ENCODE measurements around the gene ZC3H4.

Gene ZC3H4

GRCh38 chr19:47112997-47113849 lies at the start of gene ZC3H4:
Gene ZC3H4, minus strand, starts transcription at chr19:47113776. Its CDS starts 1,192 bp downstream, at chr19:47112584.
- H3K4me1 ChIP-seq (ENCODE audit: control insufficient read depth, insufficient read depth, low read length), result peaks cover 28% of the 10 kb centered on the region
- peak within 1 kb of the TSS; percentile 87 for H3K4me3 ChIP-seq (ENCODE audit: low read depth, low read length)
- H3K36me3 ChIP-seq (ENCODE audit: control insufficient read depth, insufficient read depth, low read length), result peaks cover 14% of the 10 kb centered on the region
- no peaks in the 10 kb centered on the region for H3K9me3 ChIP-seq (ENCODE audit: control insufficient read depth, insufficient read depth, low read depth, low read length)
- H3K27me3 ChIP-seq (ENCODE audit: control insufficient read depth, insufficient read depth, low read length), result no peaks in the 10 kb centered on the region
- H3K27ac ChIP-seq (ENCODE audit: low read depth, low read length), result peak within 1 kb of the TSS; percentile 100
- peak within 1 kb of the TSS; percentile 93 for H3K9ac ChIP-seq (ENCODE audit: low read length)

- Histone ChIP-seq H3K27me3 (ENCODE audit: control insufficient read depth, insufficient read depth, low read length) (no peaks in the 10 kb centered on the region), H3K9ac (ENCODE audit: low read length) (no peak overlapping the region), H3K27ac (ENCODE audit: low read depth, low read length) (no peak overlapping the region), H3K9me3 (ENCODE audit: control insufficient read depth, insufficient read depth, low read depth, low read length) (no peaks in the 10 kb centered on the region), H3K36me3 (ENCODE audit: control insufficient read depth, insufficient read depth, low read length) (peaks cover 59% of the 10 kb centered on the region), H3K4me1 (ENCODE audit: control insufficient read depth, insufficient read depth, low read length) (peaks cover 22% of the 10 kb centered on the region), H3K4me3 (ENCODE audit: low read depth, low read length) (no peak overlapping the region)
Measured at GRCh38 chr19:47161876-47162489, 48.4 kb upstream of the ZC3H4 start.

GRCh38 chr19:47158879-47159503 lies 45.4 kb upstream of the ZC3H4 start:
- H3K36me3 ChIP-seq (ENCODE audit: control insufficient read depth, insufficient read depth, low read length), result peaks cover 67% of the 10 kb centered on the region
- no peak overlapping the region for H3K4me3 ChIP-seq (ENCODE audit: low read depth, low read length)
- peak overlapping the region; percentile 76 for H3K9ac ChIP-seq (ENCODE audit: low read length)
- H3K27me3 ChIP-seq (ENCODE audit: control insufficient read depth, insufficient read depth, low read length), result no peaks in the 10 kb centered on the region
- peak overlapping the region; percentile 84; the same call in 1 of the 2 replicates for H3K27ac ChIP-seq (ENCODE audit: low read depth, low read length)
- peaks cover 27% of the 10 kb centered on the region for H3K4me1 ChIP-seq (ENCODE audit: control insufficient read depth, insufficient read depth, low read length)
- no peaks in the 10 kb centered on the region for H3K9me3 ChIP-seq (ENCODE audit: control insufficient read depth, insufficient read depth, low read depth, low read length)

GRCh38 chr19:47158367-47158791 lies 44.8 kb upstream of the ZC3H4 start:
- Histone ChIP-seq H3K36me3 (ENCODE audit: control insufficient read depth, insufficient read depth, low read length) (peaks cover 69% of the 10 kb centered on the region), H3K4me1 (ENCODE audit: control insufficient read depth, insufficient read depth, low read length) (peaks cover 27% of the 10 kb centered on the region), H3K27me3 (ENCODE audit: control insufficient read depth, insufficient read depth, low read length) (no peaks in the 10 kb centered on the region), H3K9ac (ENCODE audit: low read length) (peak overlapping the region; percentile 76), H3K4me3 (ENCODE audit: low read depth, low read length) (peak overlapping the region; percentile 31; the same call in 1 of the 2 replicates), H3K27ac (ENCODE audit: low read depth, low read length) (peak overlapping the region; percentile 84), H3K9me3 (ENCODE audit: control insufficient read depth, insufficient read depth, low read depth, low read length) (no peaks in the 10 kb centered on the region)

GRCh38 chr19:47157431-47158321 lies 44.1 kb upstream of the ZC3H4 start:
- no peaks in the 10 kb centered on the region for H3K27me3 ChIP-seq (ENCODE audit: control insufficient read depth, insufficient read depth, low read length)
- peak overlapping the region; percentile 31 for H3K4me3 ChIP-seq (ENCODE audit: low read depth, low read length)
- H3K27ac ChIP-seq (ENCODE audit: low read depth, low read length), result peak overlapping the region; percentile 84
- peak overlapping the region; percentile 76 for H3K9ac ChIP-seq (ENCODE audit: low read length)
- H3K36me3 ChIP-seq (ENCODE audit: control insufficient read depth, insufficient read depth, low read length), result peaks cover 76% of the 10 kb centered on the region
- no peaks in the 10 kb centered on the region for H3K9me3 ChIP-seq (ENCODE audit: control insufficient read depth, insufficient read depth, low read depth, low read length)
- peaks cover 28% of the 10 kb centered on the region for H3K4me1 ChIP-seq (ENCODE audit: control insufficient read depth, insufficient read depth, low read length)

GRCh38 chr19:47156861-47157430 lies 43.4 kb upstream of the ZC3H4 start:
- Histone ChIP-seq H3K27ac (ENCODE audit: low read depth, low read length) (peak overlapping the region; percentile 84; the same call in 1 of the 2 replicates), H3K4me3 (ENCODE audit: low read depth, low read length) (peak overlapping the region; percentile 27; the same call in 1 of the 2 replicates)

GRCh38 chr19:47155148-47155547 lies 41.6 kb upstream of the ZC3H4 start:
- Histone ChIP-seq H3K36me3 (ENCODE audit: control insufficient read depth, insufficient read depth, low read length) (peaks cover 84% of the 10 kb centered on the region), H3K27ac (ENCODE audit: low read depth, low read length) (no peak overlapping the region), H3K27me3 (ENCODE audit: control insufficient read depth, insufficient read depth, low read length) (no peaks in the 10 kb centered on the region), H3K9me3 (ENCODE audit: control insufficient read depth, insufficient read depth, low read depth, low read length) (no peaks in the 10 kb centered on the region), H3K4me1 (ENCODE audit: control insufficient read depth, insufficient read depth, low read length) (peaks cover 39% of the 10 kb centered on the region), H3K4me3 (ENCODE audit: low read depth, low read length) (no peak overlapping the region), H3K9ac (ENCODE audit: low read length) (no peak overlapping the region)

More at GRCh38 chr19:47156861-47157430, 43.4 kb upstream of the ZC3H4 start:
- H3K9ac ChIP-seq (ENCODE audit: low read length), result peak overlapping the region; percentile 56
- H3K9me3 ChIP-seq (ENCODE audit: control insufficient read depth, insufficient read depth, low read depth, low read length), result no peaks in the 10 kb centered on the region
- H3K4me1 ChIP-seq (ENCODE audit: control insufficient read depth, insufficient read depth, low read length), result peaks cover 35% of the 10 kb centered on the region
- no peaks in the 10 kb centered on the region for H3K27me3 ChIP-seq (ENCODE audit: control insufficient read depth, insufficient read depth, low read length)
- peaks cover 80% of the 10 kb centered on the region for H3K36me3 ChIP-seq (ENCODE audit: control insufficient read depth, insufficient read depth, low read length)

- Histone ChIP-seq H3K27me3 (ENCODE audit: control insufficient read depth, insufficient read depth, low read length) (no peaks in the 10 kb centered on the region), H3K36me3 (ENCODE audit: control insufficient read depth, insufficient read depth, low read length) (peaks cover 83% of the 10 kb centered on the region), H3K9me3 (ENCODE audit: control insufficient read depth, insufficient read depth, low read depth, low read length) (no peaks in the 10 kb centered on the region), H3K27ac (ENCODE audit: low read depth, low read length) (no peak overlapping the region), H3K9ac (ENCODE audit: low read length) (no peak overlapping the region), H3K4me3 (ENCODE audit: low read depth, low read length) (no peak overlapping the region), H3K4me1 (ENCODE audit: control insufficient read depth, insufficient read depth, low read length) (peaks cover 28% of the 10 kb centered on the region)
Measured at GRCh38 chr19:47153266-47153665, 39.7 kb upstream of the ZC3H4 start.

- Histone ChIP-seq H3K4me3 (ENCODE audit: low read depth, low read length) (no peak overlapping the region), H3K9me3 (ENCODE audit: control insufficient read depth, insufficient read depth, low read depth, low read length) (no peaks in the 10 kb centered on the region), H3K27me3 (ENCODE audit: control insufficient read depth, insufficient read depth, low read length) (no peaks in the 10 kb centered on the region), H3K27ac (ENCODE audit: low read depth, low read length) (no peak overlapping the region), H3K9ac (ENCODE audit: low read length) (no peak overlapping the region), H3K36me3 (ENCODE audit: control insufficient read depth, insufficient read depth, low read length) (peaks cover 86% of the 10 kb centered on the region), H3K4me1 (ENCODE audit: control insufficient read depth, insufficient read depth, low read length) (peaks cover 22% of the 10 kb centered on the region)
Measured at GRCh38 chr19:47152632-47153031, 39.1 kb upstream of the ZC3H4 start.

- H3K27me3 ChIP-seq (ENCODE audit: control insufficient read depth, insufficient read depth, low read length), result no peaks in the 10 kb centered on the region
Measured at GRCh38 chr19:47152205-47152604, 38.6 kb upstream of the ZC3H4 start.

More at GRCh38 chr19:47152205-47152604, 38.6 kb upstream of the ZC3H4 start:
- Histone ChIP-seq H3K4me3 (ENCODE audit: low read depth, low read length) (no peak overlapping the region), H3K9me3 (ENCODE audit: control insufficient read depth, insufficient read depth, low read depth, low read length) (no peaks in the 10 kb centered on the region), H3K36me3 (ENCODE audit: control insufficient read depth, insufficient read depth, low read length) (peaks cover 88% of the 10 kb centered on the region), H3K4me1 (ENCODE audit: control insufficient read depth, insufficient read depth, low read length) (peaks cover 20% of the 10 kb centered on the region), H3K9ac (ENCODE audit: low read length) (no peak overlapping the region), H3K27ac (ENCODE audit: low read depth, low read length) (0 out of 2 replicates have a peak overlapping the region, but pooled peaks have one; percentile 25)

Data from HUES6 (cell line).